ENCODE data around the gene ROR1. TPM values are rescaled to one million over a fixed set of nuclear protein-coding genes. Genes with fewer than 3 reads are reported as not detected.

ROR1 gene
- total and polyA plus RNA-seq, 2 donors (not counting 1 experiment from before 2014, with no cell fraction given) = 0.46 to 16.0 TPM

DNA sequence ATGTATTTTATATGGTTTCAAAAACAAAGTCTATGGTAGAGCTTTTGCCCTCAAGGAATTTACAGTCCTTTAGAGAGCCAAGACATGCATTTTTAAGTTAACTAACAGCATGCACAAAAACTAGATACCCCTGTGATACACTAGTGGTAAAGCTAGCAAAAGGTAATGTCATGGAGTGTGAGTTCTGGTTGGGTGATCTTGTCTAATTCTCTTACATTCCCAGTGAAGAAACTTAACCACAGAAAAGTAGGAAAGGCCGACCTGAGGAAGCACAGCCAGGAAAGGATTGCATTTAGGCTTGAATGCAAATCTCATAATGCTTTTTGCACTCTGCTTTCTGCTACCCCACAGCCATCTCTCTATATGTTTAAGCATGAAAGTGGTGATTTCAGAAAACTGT lies 202.2 kb downstream of the ROR1 start:
- intact Hi-C loops (cut with micrococcal nuclease) = no loop called here
- no peaks in the 10 kb centered on the region for H3K4me1 Mint-ChIP-seq
- H3K27me3 ChIP-seq (replicated peaks in 1 of 4; ENCODE audit: control extremely low read depth in 1 of 4, control insufficient read depth in 3 of 4, insufficient read depth in 4 of 4, low read length in 3 of 4) = no peaks in the 10 kb centered on the region
- H3K79me2 ChIP-seq (ENCODE audit: control insufficient read depth, insufficient read depth, low read length) = no peaks in the 10 kb centered on the region
- H3K27ac ChIP-seq (ENCODE audit: low read length in 2 of 2) = no peak overlapping the region
- DNase-seq (no peak), ATAC-seq (ENCODE audit: low read depth) (no peak)
- no peaks in the 10 kb centered on the region for H3K4me1 ChIP-seq (ENCODE audit: control insufficient read depth in 2 of 2, insufficient read depth in 2 of 2, low read length in 2 of 2)
- no peaks in the 10 kb centered on the region for H3K36me3 ChIP-seq (replicated peaks in 1 of 2; ENCODE audit: control extremely low read depth in 1 of 2, control insufficient read depth in 1 of 2, extremely low read depth in 1 of 2, insufficient read depth in 2 of 2, low read length in 1 of 2)
- ChIA-PET CTCF (no interaction called here), POLR2A (no interaction called here)
- TF ChIP-seq EZH2 (IDR thresholded peaks at IDR 0.05; ENCODE audit: borderline replicate concordance, insufficient read depth, low read depth, low read length, poor library complexity, severe bottlenecking) = no peak
- TF ChIP-seq, protein P1, sequence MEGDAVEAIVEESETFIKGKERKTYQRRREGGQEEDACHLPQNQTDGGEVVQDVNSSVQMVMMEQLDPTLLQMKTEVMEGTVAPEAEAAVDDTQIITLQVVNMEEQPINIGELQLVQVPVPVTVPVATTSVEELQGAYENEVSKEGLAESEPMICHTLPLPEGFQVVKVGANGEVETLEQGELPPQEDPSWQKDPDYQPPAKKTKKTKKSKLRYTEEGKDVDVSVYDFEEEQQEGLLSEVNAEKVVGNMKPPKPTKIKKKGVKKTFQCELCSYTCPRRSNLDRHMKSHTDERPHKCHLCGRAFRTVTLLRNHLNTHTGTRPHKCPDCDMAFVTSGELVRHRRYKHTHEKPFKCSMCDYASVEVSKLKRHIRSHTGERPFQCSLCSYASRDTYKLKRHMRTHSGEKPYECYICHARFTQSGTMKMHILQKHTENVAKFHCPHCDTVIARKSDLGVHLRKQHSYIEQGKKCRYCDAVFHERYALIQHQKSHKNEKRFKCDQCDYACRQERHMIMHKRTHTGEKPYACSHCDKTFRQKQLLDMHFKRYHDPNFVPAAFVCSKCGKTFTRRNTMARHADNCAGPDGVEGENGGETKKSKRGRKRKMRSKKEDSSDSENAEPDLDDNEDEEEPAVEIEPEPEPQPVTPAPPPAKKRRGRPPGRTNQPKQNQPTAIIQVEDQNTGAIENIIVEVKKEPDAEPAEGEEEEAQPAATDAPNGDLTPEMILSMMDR (IDR thresholded peaks at IDR 0.05) = no peak
- no peak overlapping the region for H3K27ac Mint-ChIP-seq
- H4K20me1 ChIP-seq (ENCODE audit: control insufficient read depth, insufficient read depth, low read length, poor library complexity, severe bottlenecking) = no peaks in the 10 kb centered on the region
- no peak overlapping the region for H3K4me3 Mint-ChIP-seq
- peaks cover 9% of the 10 kb centered on the region for H3K27me3 Mint-ChIP-seq
- no peaks in the 10 kb centered on the region for H3K9me3 Mint-ChIP-seq (ENCODE audit: insufficient read depth)
- H2AFZ ChIP-seq (ENCODE audit: insufficient read depth, low read depth, low read length, poor library complexity, severe bottlenecking) = no peak overlapping the region
- no peak overlapping the region for H3K4me3 ChIP-seq (ENCODE audit: control extremely low read depth in 1 of 5, extremely low read depth in 1 of 5, insufficient read depth in 1 of 5, low read depth in 2 of 5, low read length in 4 of 5)
- no peak overlapping the region for H3K4me2 ChIP-seq (replicated peaks; ENCODE audit: low read depth, low read length, poor library complexity, severe bottlenecking)
- no peak overlapping the region for H3K9ac ChIP-seq (ENCODE audit: low read length)
- peaks cover 0 to 3% (median 0%) of the 10 kb centered on the region in 3 donors for H3K9me3 ChIP-seq (ENCODE audit: control extremely low read depth in 1 of 3, control insufficient read depth in 2 of 3, insufficient read depth in 1 of 3, low read length in 2 of 3)
- no CpG with 5 or more reads among the region's 1 CpG for WGBS (ENCODE audit: insufficient coverage)

DNA sequence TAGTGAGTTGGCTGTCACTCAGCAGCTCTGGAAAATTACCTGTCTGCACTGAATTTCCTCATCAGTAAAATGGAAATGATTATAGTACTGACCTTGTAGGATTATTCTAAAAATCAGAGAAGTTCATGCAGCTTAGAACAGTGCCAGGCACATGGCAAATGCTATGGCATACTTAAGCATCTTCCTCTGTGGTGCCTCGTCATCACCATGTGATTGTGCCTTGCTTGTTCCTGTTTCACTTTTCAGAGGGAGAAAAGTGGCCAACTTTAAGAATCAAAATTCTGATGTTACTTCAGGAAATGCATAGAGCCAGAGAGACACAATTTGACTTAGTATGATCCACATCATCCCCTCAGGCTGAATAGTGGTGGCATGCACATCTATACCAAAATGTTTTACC lies 203.6 kb downstream of the ROR1 start:
- intact Hi-C loops (cut with micrococcal nuclease) = no loop called here
- TF ChIP-seq EZH2 (IDR thresholded peaks at IDR 0.05; ENCODE audit: borderline replicate concordance, insufficient read depth, low read depth, low read length, poor library complexity, severe bottlenecking) = no peak
- TF ChIP-seq, protein P1 (IDR thresholded peaks at IDR 0.05) = no peak
- Histone ChIP-seq H3K79me2 (ENCODE audit: control insufficient read depth, insufficient read depth, low read length) (no peaks in the 10 kb centered on the region), H2AFZ (ENCODE audit: insufficient read depth, low read depth, low read length, poor library complexity, severe bottlenecking) (no peak overlapping the region), H4K20me1 (ENCODE audit: control insufficient read depth, insufficient read depth, low read length, poor library complexity, severe bottlenecking) (no peaks in the 10 kb centered on the region), H3K27me3 (replicated peaks in 1 of 4; ENCODE audit: control extremely low read depth in 1 of 4, control insufficient read depth in 3 of 4, insufficient read depth in 4 of 4, low read length in 3 of 4) (no peaks in the 10 kb centered on the region), H3K9me3 (ENCODE audit: control extremely low read depth in 1 of 3, control insufficient read depth in 2 of 3, insufficient read depth in 1 of 3, low read length in 2 of 3) (peaks cover 0 to 3% (median 0%) of the 10 kb centered on the region in 3 donors), H3K9ac (ENCODE audit: low read length) (no peak overlapping the region), H3K4me3 (ENCODE audit: control extremely low read depth in 1 of 5, extremely low read depth in 1 of 5, insufficient read depth in 1 of 5, low read depth in 2 of 5, low read length in 4 of 5) (no peak overlapping the region), H3K36me3 (replicated peaks in 1 of 2; ENCODE audit: control extremely low read depth in 1 of 2, control insufficient read depth in 1 of 2, extremely low read depth in 1 of 2, insufficient read depth in 2 of 2, low read length in 1 of 2) (no peaks in the 10 kb centered on the region), H3K4me2 (replicated peaks; ENCODE audit: low read depth, low read length, poor library complexity, severe bottlenecking) (no peak overlapping the region), H3K27ac (ENCODE audit: low read length in 2 of 2) (no peak overlapping the region), H3K4me1 (ENCODE audit: control insufficient read depth in 2 of 2, insufficient read depth in 2 of 2, low read length in 2 of 2) (no peaks in the 10 kb centered on the region)
- 100% methylated on average over 1 of the region's 1 CpG for WGBS (ENCODE audit: insufficient coverage)
- ChIA-PET CTCF (no interaction called here), POLR2A (no interaction called here)
- ATAC-seq (ENCODE audit: low read depth) = no peak
- DNase-seq = no peak
- peaks cover 10% of the 10 kb centered on the region for H3K27me3 Mint-ChIP-seq
- H3K4me1 Mint-ChIP-seq = no peaks in the 10 kb centered on the region
- H3K9me3 Mint-ChIP-seq (ENCODE audit: insufficient read depth) = no peaks in the 10 kb centered on the region
- no peak overlapping the region for H3K4me3 Mint-ChIP-seq
- no peak overlapping the region for H3K27ac Mint-ChIP-seq
